HEK293T (cell line): ENCODE results near the gene CRIP1.

Experiments
- BHLHE40 ChIP-seq: fragments of 450-650 bp; IDR thresholded peaks from 2 replicates; pipeline ENCODE4 v1.6.1; 2016; ENCODE audit warnings: mild to moderate bottlenecking, moderate library complexity, borderline replicate concordance
- ELF4 ChIP-seq: fragments of 450-650 bp; IDR thresholded peaks from 2 replicates; pipeline ENCODE4 v1.6.1; 2017; ENCODE audit warnings: antibody characterized with exemption
- FOXA1 ChIP-seq: fragments of 450-650 bp; IDR thresholded peaks from 2 replicates; pipeline ENCODE4 v1.6.1; 2016; ENCODE audit warnings: mild to moderate bottlenecking
- FOXK2 ChIP-seq: fragments of 450-650 bp; IDR thresholded peaks from 2 replicates; pipeline ENCODE4 v1.6.1; 2016; ENCODE audit warnings: mild to moderate bottlenecking
- FOXM1 ChIP-seq: fragments of 450-650 bp; IDR thresholded peaks from 2 replicates; pipeline ENCODE4 v1.6.1; 2017; ENCODE audit warnings: mild to moderate bottlenecking, borderline replicate concordance
- L3MBTL2 ChIP-seq: fragments of 450-650 bp; conservative IDR thresholded peaks from 2 replicates; pipeline ENCODE4 v1.6.1; 2016; ENCODE audit warnings: mild to moderate bottlenecking
- LEF1 ChIP-seq: fragments of 450-650 bp; IDR thresholded peaks from 2 replicates; pipeline ENCODE4 v1.6.1; 2017; ENCODE audit warnings: mild to moderate bottlenecking, borderline replicate concordance
- PKNOX1 ChIP-seq: fragments of 450-650 bp; IDR thresholded peaks from 2 replicates; pipeline ENCODE4 v1.6.1; 2016
- SP1 ChIP-seq: fragments of 450-650 bp; IDR thresholded peaks from 2 replicates; pipeline ENCODE4 v1.6.1; 2017
- TARDBP ChIP-seq: fragments of 450-650 bp; IDR thresholded peaks from 2 replicates; pipeline ENCODE4 v1.6.1; 2016
- ZNF384 ChIP-seq: fragments of 450-650 bp; IDR thresholded peaks from 2 replicates; pipeline ENCODE4 v1.6.1; 2016

- TF ChIP-seq ELF4 (no peak), FOXK2 (no peak), FOXA1 (no peak), LEF1 (no peak), ZNF384 (no peak), PKNOX1 (no peak), FOXM1 (no peak), BHLHE40 (no peak), SP1 (no peak), L3MBTL2 (no peak), TARDBP (no peak)
Measured at GRCh38 chr14:105460116-105460515, 26.6 kb upstream of the CRIP1 start.
